K562 (cell line): ENCODE data around the gene SLC35D2. TPM values are rescaled to one million over a fixed set of nuclear protein-coding genes. Genes with fewer than 3 reads are reported as not detected.
A peak's percentile ranks its signal among the peaks of the same experiment; 100 is the strongest.

Experiments used
- ETV5 ChIP-seq: sonication (generic); formaldehyde crosslinking; IDR thresholded peaks from 2 replicates; pipeline ENCODE4 v1.4.0; 2020; ENCODE audit warnings: low read depth, mild to moderate bottlenecking, missing genetic modification reagents
- FOXA3 ChIP-seq, 2 experiments: fragments of 450-650 bp in 1 of 2; sonication (generic) in 1 of 2; formaldehyde crosslinking; IDR thresholded peaks in 1 of 2; conservative IDR thresholded peaks in 1 of 2; 2 replicates each; pipeline versions ENCODE4 v1.4.0 to v1.8.0; 2020 to 2022; ENCODE audit warnings: mild to moderate bottlenecking in 2 of 2, missing genetic modification reagents in 1 of 2
- FOXJ2 ChIP-seq: fragments of 200-800 bp; sonication (Bioruptor generic); IDR thresholded peaks from 2 replicates; pipeline ENCODE4 v1.6.1; 2016; ENCODE audit warnings: missing genetic modification characterization, missing compliant biosample characterization
- HDAC8 ChIP-seq: fragments of 450-650 bp; IDR thresholded peaks from 2 replicates; pipeline ENCODE4 v1.6.1; 2016; ENCODE audit warnings: mild to moderate bottlenecking, missing genetic modification characterization, moderate library complexity, missing compliant biosample characterization
- KDM5B ChIP-seq: fragments of 200-600 bp; sonication (generic); IDR thresholded peaks from 2 replicates; pipeline ENCODE4 v1.6.1; 2012; ENCODE audit warnings: low read depth, mild to moderate bottlenecking, moderate library complexity, low read length, control low read depth, inconsistent platforms; ENCODE audit not compliant: insufficient replicate concordance
- MEF2A ChIP-seq: IDR thresholded peaks from 2 replicates; pipeline ENCODE4 v1.6.1; 2011; ENCODE audit warnings: low read depth, mild to moderate bottlenecking, low read length, moderate library complexity; ENCODE audit not compliant: control insufficient read depth
- MTA2 ChIP-seq: fragments of 450-650 bp; IDR thresholded peaks from 2 replicates; pipeline ENCODE4 v1.6.1; 2016; ENCODE audit warnings: low read depth
- RBBP5 ChIP-seq: fragments of 200-600 bp; sonication (generic); IDR thresholded peaks from 2 replicates; pipeline ENCODE4 v1.6.1; 2012; ENCODE audit warnings: borderline replicate concordance, mild to moderate bottlenecking, low read length, control low read depth, inconsistent platforms; ENCODE audit not compliant: insufficient read depth, poor library complexity, severe bottlenecking
- RBM17 ChIP-seq: fragments of 200-400 bp; formaldehyde crosslinking; IDR thresholded peaks from 2 replicates; pipeline ENCODE4 v1.6.1; 2017; ENCODE audit warnings: low read depth, mild to moderate bottlenecking, low read length, borderline replicate concordance
- SAFB2 ChIP-seq: fragments of 200-400 bp; formaldehyde crosslinking; IDR thresholded peaks from 2 replicates; pipeline ENCODE4 v1.6.1; 2018; ENCODE audit warnings: borderline replicate concordance, low read length, low read depth, moderate library complexity; ENCODE audit not compliant: severe bottlenecking
- SMARCE1 ChIP-seq: fragments of 450-650 bp; IDR thresholded peaks from 2 replicates; pipeline ENCODE4 v1.7.1; 2016; ENCODE audit warnings: mild to moderate bottlenecking
- TCF3 ChIP-seq: sonication (generic); formaldehyde crosslinking; IDR thresholded peaks from 2 replicates; pipeline ENCODE4 v1.4.0; 2020; ENCODE audit warnings: mild to moderate bottlenecking, missing genetic modification reagents
- ZFP30 ChIP-seq: fragments of 250-450 bp; sonication (Bioruptor Pico); IDR thresholded peaks from 2 replicates; pipeline ENCODE4 v1.8.0; 2022; ENCODE audit warnings: moderate library complexity, mild to moderate bottlenecking, inconsistent platforms, borderline replicate concordance
- ZFPM2 ChIP-seq: fragments of 250-450 bp; sonication (Bioruptor Pico); IDR thresholded peaks from 2 replicates; pipeline ENCODE4 v1.5.1; 2022; ENCODE audit warnings: mild to moderate bottlenecking
- ZNF717 ChIP-seq: fragments of 250-450 bp; sonication (Bioruptor Pico); IDR thresholded peaks from 2 replicates; pipeline ENCODE4 v1.5.0; 2021
- ZNF778 ChIP-seq: fragments of 450-650 bp; formaldehyde crosslinking; IDR thresholded peaks from 2 replicates; pipeline ENCODE4 v1.4.0; 2020; ENCODE audit warnings: mild to moderate bottlenecking, moderate library complexity
- ZNF785 ChIP-seq: fragments of 250-450 bp; sonication (Bioruptor Pico); IDR thresholded peaks from 2 replicates; pipeline ENCODE4 v1.4.0; 2020; ENCODE audit warnings: mild to moderate bottlenecking
- ZNF79 ChIP-seq: fragments of 250-450 bp; sonication (Bioruptor Pico); IDR thresholded peaks from 2 replicates; pipeline ENCODE4 v1.4.0; 2020; ENCODE audit warnings: low read depth, mild to moderate bottlenecking, moderate library complexity
- polyA plus RNA-seq, 8 experiments: library from polyadenylated mRNA; depleted of rRNA in 4 of 8; stranded (reverse) in 5 of 8; unstranded in 3 of 8; fragments of >200 nt; fragmentation: Nextera tagmentation in 2 of 8; fragmentation: Illumina TruSeq in 1 of 8; extraction: Ambion mirVana in 2 of 8; extraction: Trizol in 1 of 8; gene quantifications; 2 replicates each; pipeline versions ENCODE4 v1.2.1 to v1.2.3, GENCODE V29; 2011 to 2014; ENCODE audit warnings: inconsistent platforms in 1 of 8, missing spikeins in 1 of 8
- total RNA-seq, 7 experiments: library from RNA; depleted of rRNA in 6 of 7; stranded (reverse); fragments of >200 nt in 6 of 7; fragmentation: Illumina TruSeq in 2 of 7; extraction: Trizol in 2 of 7; gene quantifications; 2 replicates each; pipeline versions ENCODE4 v1.2.1 to v1.2.3, GENCODE V29; 2011 to 2021; ENCODE audit warnings: low replicate concordance in 1 of 7
- TF ChIP-seq, protein P1 (sequence below), 2 experiments: fragments of 450-650 bp in 1 of 2; sonication (generic) in 1 of 2; formaldehyde crosslinking in 1 of 2; IDR thresholded peaks in 1 of 2; conservative IDR thresholded peaks in 1 of 2; 2 replicates each; pipeline versions ENCODE4 v1.6.1 to v1.8.1; 2016 to 2023; ENCODE audit warnings: mild to moderate bottlenecking in 2 of 2, moderate library complexity in 2 of 2, inconsistent platforms in 1 of 2, missing genetic modification reagents in 1 of 2
- TF ChIP-seq, protein P2 (sequence below): conservative IDR thresholded peaks from 2 replicates; pipeline ENCODE4 v1.6.1; 2011; ENCODE audit warnings: low read depth, mild to moderate bottlenecking, low read length; ENCODE audit not compliant: control insufficient read depth
- TF ChIP-seq, protein P3 (sequence below): fragments of 250-450 bp; sonication (Bioruptor Pico); IDR thresholded peaks from 2 replicates; pipeline ENCODE4 v1.8.0; 2022; ENCODE audit warnings: moderate library complexity, mild to moderate bottlenecking, inconsistent platforms
- TF ChIP-seq, protein P4 (sequence below): sonication (generic); formaldehyde crosslinking; IDR thresholded peaks from 2 replicates; pipeline ENCODE4 v1.8.1; 2023; ENCODE audit warnings: mild to moderate bottlenecking, missing genetic modification reagents

Gene SLC35D2
- total and polyA plus RNA-seq, 9 of the 15 experiments (the other 6 are each of a cell fraction or from before 2014, with no cell fraction given) = 2.9 to 14.9 (median 11.7) TPM

DNA sequence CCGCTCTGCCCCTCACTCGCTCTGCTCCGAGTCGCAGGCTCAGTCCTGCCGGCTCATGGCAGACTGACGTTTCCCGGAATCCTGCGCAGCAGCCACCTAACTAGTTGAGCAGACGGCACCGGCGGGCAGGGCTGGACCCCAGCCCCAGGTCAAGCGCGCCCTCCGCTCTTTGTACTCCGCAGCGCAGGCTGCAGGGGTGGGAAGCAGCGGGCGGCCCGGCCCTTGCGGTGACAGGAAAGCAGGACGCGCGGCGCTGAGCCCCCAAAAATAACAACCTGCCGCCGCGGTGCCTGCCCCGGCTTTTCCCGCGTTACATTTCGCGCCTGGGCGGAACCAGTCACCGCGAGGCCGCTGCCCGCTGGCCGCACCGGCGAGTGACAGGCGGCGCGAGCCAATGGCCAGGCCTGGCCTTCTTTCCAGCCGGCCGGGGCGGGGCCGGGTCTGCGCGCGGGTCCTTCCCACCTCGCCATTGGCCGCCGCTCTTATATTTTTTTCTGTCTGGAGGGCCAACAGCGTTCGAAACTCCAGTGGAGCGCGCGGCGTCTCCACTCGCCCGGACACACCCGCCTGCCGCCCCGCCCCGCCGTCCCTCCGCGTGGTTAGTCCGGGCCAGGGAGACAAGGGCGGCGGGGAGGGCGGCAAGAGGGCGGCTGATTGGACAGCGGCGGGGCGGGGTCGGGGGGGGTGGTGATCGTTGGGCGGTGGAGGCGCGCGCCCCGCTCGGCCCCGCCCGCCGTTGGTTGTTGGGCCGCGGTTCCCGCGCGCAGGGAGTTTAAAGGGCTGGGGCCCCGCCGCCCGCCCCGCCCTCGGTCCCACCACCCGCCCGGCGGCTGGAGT is 34.8 kb upstream of the SLC35D2 start, which contains the start of gene ZNF367 (continued):
- TF ChIP-seq, protein P1, sequence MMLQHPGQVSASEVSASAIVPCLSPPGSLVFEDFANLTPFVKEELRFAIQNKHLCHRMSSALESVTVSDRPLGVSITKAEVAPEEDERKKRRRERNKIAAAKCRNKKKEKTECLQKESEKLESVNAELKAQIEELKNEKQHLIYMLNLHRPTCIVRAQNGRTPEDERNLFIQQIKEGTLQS (IDR thresholded peaks at IDR 0.05) = 0 out of 2 replicates have a peak, but pooled peaks have one; percentile 17
- TF ChIP-seq, protein P1 (CRISPR knock-in tag; conservative IDR thresholded peaks at IDR 0.05) = no peak; the same call in 1 of the 2 replicates
- TF ChIP-seq ZNF778 (no peak), ZFPM2 (CRISPR knock-in tag) (no peak), MEF2A (no peak), KDM5B (no peak), MTA2 (no peak), SMARCE1 (no peak), ZNF79 (CRISPR knock-in tag) (no peak), ZNF785 (CRISPR knock-in tag) (no peak), HDAC8 (tag) (no peak), ETV5 (peak; percentile 40; the same call in 1 of the 2 replicates), ZFP30 (CRISPR knock-in tag) (no peak), FOXA3 (CRISPR knock-in tag; conservative IDR thresholded peaks at IDR 0.05 in 1 of 2, IDR thresholded peaks at IDR 0.05 in 1 of 2) (peak in 1 of 2 experiments; percentile 87; a peak in 2 of 4 replicates), RBM17 (no peak), TCF3 (CRISPR knock-in tag) (no peak), RBBP5 (no peak), FOXJ2 (no peak), SAFB2 (no peak), ZNF717 (CRISPR knock-in tag) (no peak)
- TF ChIP-seq, protein P2, sequence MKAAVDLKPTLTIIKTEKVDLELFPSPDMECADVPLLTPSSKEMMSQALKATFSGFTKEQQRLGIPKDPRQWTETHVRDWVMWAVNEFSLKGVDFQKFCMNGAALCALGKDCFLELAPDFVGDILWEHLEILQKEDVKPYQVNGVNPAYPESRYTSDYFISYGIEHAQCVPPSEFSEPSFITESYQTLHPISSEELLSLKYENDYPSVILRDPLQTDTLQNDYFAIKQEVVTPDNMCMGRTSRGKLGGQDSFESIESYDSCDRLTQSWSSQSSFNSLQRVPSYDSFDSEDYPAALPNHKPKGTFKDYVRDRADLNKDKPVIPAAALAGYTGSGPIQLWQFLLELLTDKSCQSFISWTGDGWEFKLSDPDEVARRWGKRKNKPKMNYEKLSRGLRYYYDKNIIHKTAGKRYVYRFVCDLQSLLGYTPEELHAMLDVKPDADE = no peak; the same call in 1 of the 2 replicates
- TF ChIP-seq, protein P3, sequence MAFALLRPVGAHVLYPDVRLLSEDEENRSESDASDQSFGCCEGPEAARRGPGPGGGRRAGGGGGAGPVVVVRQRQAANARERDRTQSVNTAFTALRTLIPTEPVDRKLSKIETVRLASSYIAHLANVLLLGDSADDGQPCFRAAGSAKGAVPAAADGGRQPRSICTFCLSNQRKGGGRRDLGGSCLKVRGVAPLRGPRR = no peak
- TF ChIP-seq, protein P4, sequence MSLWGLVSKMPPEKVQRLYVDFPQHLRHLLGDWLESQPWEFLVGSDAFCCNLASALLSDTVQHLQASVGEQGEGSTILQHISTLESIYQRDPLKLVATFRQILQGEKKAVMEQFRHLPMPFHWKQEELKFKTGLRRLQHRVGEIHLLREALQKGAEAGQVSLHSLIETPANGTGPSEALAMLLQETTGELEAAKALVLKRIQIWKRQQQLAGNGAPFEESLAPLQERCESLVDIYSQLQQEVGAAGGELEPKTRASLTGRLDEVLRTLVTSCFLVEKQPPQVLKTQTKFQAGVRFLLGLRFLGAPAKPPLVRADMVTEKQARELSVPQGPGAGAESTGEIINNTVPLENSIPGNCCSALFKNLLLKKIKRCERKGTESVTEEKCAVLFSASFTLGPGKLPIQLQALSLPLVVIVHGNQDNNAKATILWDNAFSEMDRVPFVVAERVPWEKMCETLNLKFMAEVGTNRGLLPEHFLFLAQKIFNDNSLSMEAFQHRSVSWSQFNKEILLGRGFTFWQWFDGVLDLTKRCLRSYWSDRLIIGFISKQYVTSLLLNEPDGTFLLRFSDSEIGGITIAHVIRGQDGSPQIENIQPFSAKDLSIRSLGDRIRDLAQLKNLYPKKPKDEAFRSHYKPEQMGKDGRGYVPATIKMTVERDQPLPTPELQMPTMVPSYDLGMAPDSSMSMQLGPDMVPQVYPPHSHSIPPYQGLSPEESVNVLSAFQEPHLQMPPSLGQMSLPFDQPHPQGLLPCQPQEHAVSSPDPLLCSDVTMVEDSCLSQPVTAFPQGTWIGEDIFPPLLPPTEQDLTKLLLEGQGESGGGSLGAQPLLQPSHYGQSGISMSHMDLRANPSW (CRISPR knock-in tag) = no peak
